ENCODE measurements around the gene SATB2.

- no peak for TF ChIP-seq CTCF (IDR thresholded peaks at IDR 0.05; ENCODE audit: poor library complexity, severe bottlenecking)
- TF ChIP-seq POLR2AphosphoS5 (IDR thresholded peaks at IDR 0.05) = no peak
- TF ChIP-seq EP300 (conservative IDR thresholded peaks at IDR 0.05; ENCODE audit: poor library complexity, severe bottlenecking) = no peak
- TF ChIP-seq EZH2 (IDR thresholded peaks at IDR 0.05; ENCODE audit: borderline replicate concordance, insufficient read depth, low read length, poor library complexity, severe bottlenecking) = no peak
- TF ChIP-seq REST (IDR thresholded peaks at IDR 0.05; ENCODE audit: borderline replicate concordance) = no peak
- no peak for TF ChIP-seq SMC3 (conservative IDR thresholded peaks at IDR 0.05; ENCODE audit: poor library complexity)
- TF ChIP-seq RAD21 (conservative IDR thresholded peaks at IDR 0.05) = no peak
- TF ChIP-seq TAF1 (IDR thresholded peaks at IDR 0.05; ENCODE audit: low read depth) = no peak
- no peak for TF ChIP-seq MXI1 (conservative IDR thresholded peaks at IDR 0.05; ENCODE audit: poor library complexity, severe bottlenecking)
Measured at GRCh38 chr2:199490049-199490448, 32.3 kb upstream of the SATB2 start.
